ENCODE data around the gene GULP1. TPM values are rescaled to one million over a fixed set of nuclear protein-coding genes. Genes with fewer than 3 reads are reported as not detected.

GULP1 gene
- total RNA-seq, 1 experiment from 2014 or later, result 140 TPM

GRCh38 chr2:188610827-188611226, 319.2 kb downstream of the GULP1 start:
- Mint-ChIP-seq H3K27ac (no peak overlapping the region), H3K4me3 (no peak overlapping the region), H3K36me3 (ENCODE audit: insufficient read depth in 1 of 3, low read depth in 3 of 3) (peaks cover under 1 to 2% (median 2%) of the 10 kb centered on the region in 3 experiments; a peak in 4 of 7 replicates), H3K27me3 (ENCODE audit: low read depth) (no peaks in the 10 kb centered on the region), H3K9me3 (peaks cover 0 to 2% of the 10 kb centered on the region in 2 experiments; a peak in 2 of 5 replicates), H3K4me1 (no peaks in the 10 kb centered on the region)
- no peak overlapping the region for H2BK20ac ChIP-seq (ENCODE audit: low read depth, low read length, poor library complexity, severe bottlenecking)
- no peak for TF ChIP-seq CTCF (conservative IDR thresholded peaks at IDR 0.05)
- H3K9ac ChIP-seq (ENCODE audit: extremely low read depth, insufficient read length, low read length), result no peak overlapping the region
- no peaks in the 10 kb centered on the region for H3K23me2 ChIP-seq (ENCODE audit: insufficient read length, low read depth, low read length, poor library complexity, severe bottlenecking)
- no peaks in the 10 kb centered on the region for H3K79me1 ChIP-seq (ENCODE audit: insufficient read depth, low read depth, low read length, poor library complexity, severe bottlenecking)
- no peak overlapping the region for H3K4ac ChIP-seq (ENCODE audit: low read depth, low read length)
- no peak overlapping the region for H2AFZ ChIP-seq (ENCODE audit: low read length)
- no peak overlapping the region for H3T11ph ChIP-seq (ENCODE audit: low read length)
- H3K27ac ChIP-seq (ENCODE audit: insufficient read length, low read depth, low read length), result no peak overlapping the region
- H3K4me2 ChIP-seq (ENCODE audit: insufficient read depth, insufficient read length, low read length), result no peak overlapping the region
- no peak overlapping the region for H2BK12ac ChIP-seq (ENCODE audit: insufficient read length, low read depth, low read length)
- no peaks in the 10 kb centered on the region for H3K27me3 ChIP-seq (ENCODE audit: insufficient read depth, low read length)
- no peak overlapping the region for H4K8ac ChIP-seq (replicated peaks; ENCODE audit: insufficient read length, low read depth, low read length)
- H3K9me3 ChIP-seq (ENCODE audit: control insufficient read depth, low read depth, low read length), result no peaks in the 10 kb centered on the region
- H3K56ac ChIP-seq (ENCODE audit: insufficient read length, low read depth, low read length), result no peak overlapping the region
- no peak overlapping the region for H2BK15ac ChIP-seq (ENCODE audit: low read depth, low read length)
- no CpG with 5 or more reads among the region's 2 CpGs for WGBS (ENCODE audit: extremely low coverage, insufficient read length, low lambda C conversion rate)
- no peak overlapping the region for H2BK5ac ChIP-seq (ENCODE audit: insufficient read length, low read length)
- H3K14ac ChIP-seq (ENCODE audit: insufficient read depth, low read length), result no peak overlapping the region
- H2AK5ac ChIP-seq (ENCODE audit: insufficient read length, low read length), result no peak overlapping the region
- no peaks in the 10 kb centered on the region for H3K79me2 ChIP-seq (ENCODE audit: insufficient read depth, low read length)
- no peaks in the 10 kb centered on the region for H3K4me1 ChIP-seq (ENCODE audit: insufficient read depth, low read length)
- H4K20me1 ChIP-seq (ENCODE audit: control insufficient read depth, insufficient read depth, insufficient read length), result no peaks in the 10 kb centered on the region
- no peak overlapping the region for H4K91ac ChIP-seq (ENCODE audit: insufficient read length, low read depth, low read length)
- no peak overlapping the region for H4K5ac ChIP-seq (ENCODE audit: insufficient read length, low read depth, low read length)
- DNase-seq, result no peak
- no peak overlapping the region for H2BK120ac ChIP-seq (ENCODE audit: low read depth, low read length, poor library complexity, severe bottlenecking)
- H3K23ac ChIP-seq (ENCODE audit: insufficient read length, low read depth, low read length), result no peak overlapping the region
- H3K18ac ChIP-seq (ENCODE audit: insufficient read length, low read depth, low read length), result no peak overlapping the region
